Activated CD4-positive, alpha-beta memory T cell treated with anti-CD3 and anti-CD28 coated beads, Interleukin-2, amount 10 ng/mL, durations not matched to agents 7 days and 5 days (primary cell): Measurements from ENCODE around the gene CAMK1. TPM values are rescaled to one million over a fixed set of nuclear protein-coding genes. Genes with fewer than 3 reads are reported as not detected.

Experiments
- CTCF ChIA-PET: fragments of 350-600 bp; sonication (Branson Sonifier 250); formaldehyde crosslinking; loops from one replicate; lab custom pipeline; 2021; ENCODE audit warnings: antibody characterized with exemption, inconsistent platforms; lab: Charles Lee
- POLR2A ChIA-PET: fragments of 350-600 bp; sonication (Branson Sonifier 250); formaldehyde crosslinking; loops from one replicate; lab custom pipeline; 2021; ENCODE audit warnings: antibody characterized with exemption; lab: Charles Lee
- DNase-seq: peaks from one replicate; pipeline ENCODE4 v3.0.0-alpha.2; 2020
- H3K27ac Mint-ChIP-seq: one replicate; pipeline ENCODE4 v1.8.0; 2021; ENCODE audit warnings: mild to moderate bottlenecking, mixed read lengths
- H3K27me3 Mint-ChIP-seq: one replicate; pipeline ENCODE4 v1.8.0; 2021; ENCODE audit warnings: mixed read lengths
- H3K36me3 Mint-ChIP-seq: one replicate; pipeline ENCODE4 v1.8.0; 2021; ENCODE audit warnings: low read depth, mixed read lengths
- H3K4me1 Mint-ChIP-seq: one replicate; pipeline ENCODE4 v1.8.0; 2021; ENCODE audit warnings: mixed read lengths
- H3K4me3 Mint-ChIP-seq: one replicate; pipeline ENCODE4 v1.8.0; 2021; ENCODE audit warnings: mild to moderate bottlenecking, mixed read lengths
- H3K9me3 Mint-ChIP-seq: one replicate; pipeline ENCODE4 v1.8.0; 2021; ENCODE audit warnings: mixed read lengths
- total RNA-seq, 2 experiments: library from RNA; stranded (reverse); gene quantifications; one replicate each; pipeline ENCODE4 v1.2.3, GENCODE V29; 2021

CAMK1 gene
- 10 to 100 TPM; 18.5 to 20.2 TPM for total RNA-seq

DNA sequence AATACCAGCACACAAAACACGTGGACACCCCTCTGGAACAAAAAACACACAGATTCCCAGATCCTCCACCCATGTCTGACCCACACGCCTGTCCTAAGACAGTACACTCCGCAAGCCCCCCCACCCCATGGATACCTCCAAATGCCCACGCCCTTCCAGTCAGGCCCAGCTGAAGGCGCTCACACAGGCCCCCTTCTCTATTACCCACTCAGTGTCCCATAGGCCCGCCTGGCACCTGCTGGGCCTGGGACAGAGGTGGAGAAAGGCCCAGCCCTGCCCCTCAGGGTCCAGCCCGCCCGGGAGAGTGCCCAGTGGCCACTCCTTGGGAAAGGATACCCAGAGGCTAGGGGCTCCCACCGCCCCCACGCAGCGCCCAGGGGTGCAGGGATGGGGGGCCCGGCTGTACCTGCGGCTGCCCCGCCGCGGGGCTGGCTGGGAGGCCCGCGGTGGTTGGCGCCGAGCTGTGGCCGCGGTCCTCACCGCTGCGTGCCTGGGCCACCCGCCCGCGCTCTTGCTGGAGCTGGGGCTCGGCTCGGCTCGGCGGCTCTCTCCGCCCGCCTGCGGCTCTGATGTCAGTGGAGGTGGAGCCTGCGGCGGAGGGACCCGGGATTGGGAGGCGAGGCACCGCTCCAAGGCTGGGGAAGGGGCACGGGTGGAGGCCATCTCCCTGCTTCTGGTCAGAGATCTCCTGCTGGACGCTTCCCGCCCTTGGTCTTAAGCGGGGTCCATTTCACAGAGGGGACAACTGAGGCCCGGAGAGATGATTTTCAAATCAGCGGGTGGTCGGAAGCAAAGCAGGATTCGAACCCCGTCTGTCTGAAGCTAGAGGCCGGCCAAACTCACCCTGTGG lies at the start of gene CAMK1:
Gene CAMK1 (minus strand): TSS at position 522 of the 850 bp plus-strand sequence. CDS start 2,198 bp downstream, outside the sequence.
- Mint-ChIP-seq H3K27me3 (no peaks in the 10 kb centered on the region), H3K4me1 (peaks cover 40% of the 10 kb centered on the region), H3K27ac (peak within 1 kb of the TSS; percentile 54), H3K4me3 (peak within 1 kb of the TSS; percentile 71), H3K36me3 (peaks cover 6% of the 10 kb centered on the region), H3K9me3 (no peaks in the 10 kb centered on the region)
- DNase-seq: peak; percentile 77
- ChIA-PET CTCF (interaction anchor here (0.6 to 3.3 kb wide), 6 partner anchors 10 to 1412 kb away, joined by 3 to 10 read pairs (median 3); no protein-coding TSS in a partner anchor), POLR2A (interaction anchor here (0.7 to 5.2 kb wide), 11 partner anchors 9 to 163 kb away, joined by 3 to 25 read pairs (median 9); partner anchors contain the start of genes ARPC4, BRPF1, OGG1 and TADA3)

DNA sequence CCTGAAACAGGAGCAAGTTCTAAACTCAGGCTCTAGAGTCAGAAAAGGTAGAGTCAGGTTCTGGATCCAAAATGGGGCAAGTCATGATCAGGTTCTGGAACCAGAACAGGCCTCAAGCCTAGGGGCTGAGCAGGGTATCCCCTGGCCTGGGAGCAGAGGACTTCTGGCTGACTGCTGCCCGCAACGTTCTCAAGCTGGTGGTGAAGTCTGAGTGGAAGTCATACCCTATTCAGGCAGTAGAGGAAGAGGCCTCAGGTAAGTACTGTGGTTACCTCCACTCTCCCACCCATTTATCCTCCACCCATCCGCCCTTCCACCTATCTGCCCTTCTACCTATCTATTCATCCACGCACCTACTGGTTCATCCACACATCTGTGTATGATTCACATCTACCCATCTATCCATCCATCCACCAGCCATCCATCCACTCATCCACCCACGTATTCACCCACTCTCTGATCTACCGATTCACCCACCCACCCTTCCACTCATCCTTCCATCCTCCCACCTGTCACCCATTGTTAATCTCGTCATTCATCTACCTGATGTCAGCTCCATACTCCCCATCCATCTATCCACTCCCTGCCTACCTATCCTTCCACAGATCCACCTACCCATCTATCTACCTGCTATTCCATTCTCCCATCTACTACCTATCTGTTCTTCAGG lies 49.1 kb upstream of the CAMK1 start:
- Mint-ChIP-seq H3K9me3 (no peaks in the 10 kb centered on the region), H3K4me1 (no peaks in the 10 kb centered on the region), H3K27ac (no peak overlapping the region), H3K4me3 (no peak overlapping the region), H3K36me3 (peaks cover 9% of the 10 kb centered on the region), H3K27me3 (no peaks in the 10 kb centered on the region)
- ChIA-PET CTCF (no interaction called here), POLR2A (interaction anchor here (2.0 kb wide), 1 partner anchor 14 kb away, joined by 5 read pairs; no protein-coding TSS in a partner anchor)
- DNase-seq: no peak

- Mint-ChIP-seq H3K27me3 (no peaks in the 10 kb centered on the region), H3K4me1 (no peaks in the 10 kb centered on the region), H3K27ac (no peak overlapping the region), H3K36me3 (peaks cover 18% of the 10 kb centered on the region), H3K9me3 (no peaks in the 10 kb centered on the region), H3K4me3 (no peak overlapping the region)
- DNase-seq: no peak
- ChIA-PET POLR2A (interaction anchor here (0.9 to 2.0 kb wide), 3 partner anchors 9 to 25 kb away, joined by 3 to 5 read pairs (median 3); partner anchors contain the start of gene ARPC4), CTCF (no interaction called here)
These were observed 47.7 kb upstream of the CAMK1 start for GRCh38 chr3:9817436-9817835.

DNA sequence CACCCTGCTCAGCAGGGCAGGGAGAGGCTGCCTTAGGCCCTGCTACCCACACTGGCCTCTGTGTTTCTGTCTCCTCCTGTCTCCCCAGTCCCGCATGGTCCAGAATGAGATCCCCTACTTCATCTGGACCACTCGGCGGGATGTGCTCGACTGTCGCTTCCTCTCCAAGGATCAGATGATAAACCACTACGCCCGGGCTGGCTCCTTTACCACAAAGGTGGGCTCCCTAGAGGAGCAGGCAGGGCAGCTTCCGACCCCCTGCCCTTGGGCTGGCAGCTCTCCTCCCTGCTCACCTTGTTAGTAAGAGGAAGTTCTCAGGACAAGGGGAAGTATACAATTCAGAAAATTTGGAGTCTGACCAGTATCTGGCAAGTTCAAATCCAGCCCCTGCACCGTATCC lies 46.2 kb upstream of the CAMK1 start:
- H3K36me3 Mint-ChIP-seq: peaks cover 25% of the 10 kb centered on the region
- DNase-seq: no peak
- ChIA-PET POLR2A (interaction anchor here (1.6 kb wide), 1 partner anchor 10 kb away, joined by 4 read pairs; no protein-coding TSS in a partner anchor), CTCF (no interaction called here)
- no peak overlapping the region for H3K4me3 Mint-ChIP-seq
- no peaks in the 10 kb centered on the region for H3K9me3 Mint-ChIP-seq
- H3K4me1 Mint-ChIP-seq: peaks cover 8% of the 10 kb centered on the region
- H3K27ac Mint-ChIP-seq: no peak overlapping the region
- no peaks in the 10 kb centered on the region for H3K27me3 Mint-ChIP-seq

DNA sequence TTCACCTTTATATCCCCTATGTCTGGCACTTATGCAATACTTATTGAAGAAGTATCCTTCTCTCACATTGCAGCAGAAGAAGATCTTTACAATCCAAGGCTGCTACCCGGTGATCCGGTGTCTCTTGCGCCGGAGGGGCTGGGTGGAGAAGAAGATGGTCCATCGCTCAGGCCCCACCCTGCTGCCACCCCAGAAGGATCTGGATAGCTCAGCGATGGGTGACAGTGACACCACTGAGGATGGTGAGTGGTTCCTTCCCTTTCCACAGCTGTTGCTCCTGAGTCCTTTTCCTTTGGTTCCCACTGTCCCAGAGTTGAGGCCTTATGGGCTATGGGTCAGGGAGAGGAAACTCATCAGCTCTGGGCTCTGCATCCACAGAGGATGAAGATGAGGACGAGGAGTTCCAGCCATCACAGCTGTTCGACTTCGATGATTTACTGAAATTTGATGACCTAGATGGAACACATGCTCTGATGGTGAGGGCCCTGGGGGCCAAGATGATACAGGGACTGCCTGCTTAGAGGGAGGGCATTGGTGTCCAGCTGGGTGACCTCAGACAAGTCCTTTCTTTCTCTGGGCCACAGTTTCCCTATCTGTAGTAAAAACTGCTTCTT lies 43.2 kb upstream of the CAMK1 start:
- Mint-ChIP-seq H3K9me3 (no peaks in the 10 kb centered on the region), H3K27me3 (no peaks in the 10 kb centered on the region), H3K4me1 (peaks cover 34% of the 10 kb centered on the region), H3K4me3 (no peak overlapping the region), H3K36me3 (peaks cover 33% of the 10 kb centered on the region), H3K27ac (no peak overlapping the region)
- no peak for DNase-seq
- ChIA-PET CTCF (no interaction called here), POLR2A (interaction anchor here (1.1 to 1.8 kb wide), 7 partner anchors 9 to 174 kb away, joined by 3 to 4 read pairs (median 3); partner anchors contain the start of genes ARPC4, EMC3 and IL17RE)

DNA sequence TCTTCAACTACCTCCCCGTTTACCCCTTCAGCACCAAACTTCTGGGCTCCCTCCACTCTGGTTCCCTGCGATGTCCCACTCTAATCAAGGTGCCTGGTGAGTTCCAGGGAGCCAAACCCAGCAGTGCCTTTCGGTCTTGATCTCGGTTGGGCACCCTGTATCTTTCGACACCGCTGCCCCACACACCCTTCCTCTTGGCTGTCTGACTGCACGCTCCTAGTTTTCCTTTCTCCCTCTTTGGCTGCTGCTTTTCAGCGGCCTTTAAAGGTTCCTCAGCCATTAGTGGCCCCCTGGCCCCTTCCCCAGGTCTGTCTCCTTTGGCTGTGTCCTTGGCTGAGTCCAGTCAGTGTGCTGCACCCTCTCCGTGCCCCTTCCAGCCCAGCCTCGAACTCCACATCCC lies 41.1 kb upstream of the CAMK1 start:
- Mint-ChIP-seq H3K27ac (peak overlapping the region; percentile 4), H3K36me3 (peaks cover 49% of the 10 kb centered on the region), H3K4me3 (peak overlapping the region; percentile 86), H3K4me1 (peaks cover 51% of the 10 kb centered on the region), H3K9me3 (no peaks in the 10 kb centered on the region), H3K27me3 (no peaks in the 10 kb centered on the region)
- ChIA-PET CTCF (interaction anchor here (1.8 kb wide), 1 partner anchor 135 kb away, joined by 6 read pairs; no protein-coding TSS in a partner anchor), POLR2A (interaction anchor here (0.6 kb wide), 1 partner anchor 355 kb away, joined by 3 read pairs; no protein-coding TSS in a partner anchor)
- DNase-seq: no peak

- no peaks in the 10 kb centered on the region for H3K9me3 Mint-ChIP-seq
- peak overlapping the region; percentile 86 for H3K4me3 Mint-ChIP-seq
- peaks cover 54% of the 10 kb centered on the region for H3K36me3 Mint-ChIP-seq
- DNase-seq: no peak
- H3K4me1 Mint-ChIP-seq: peaks cover 51% of the 10 kb centered on the region
- POLR2A ChIA-PET: interaction anchor here (0.6 to 9.4 kb wide), 4 partner anchors 9 to 355 kb away, joined by 3 to 137 read pairs (median 8); partner anchors contain the start of genes ARPC4, OGG1 and TADA3
- CTCF ChIA-PET: interaction anchor here (1.8 to 2.9 kb wide), 2 partner anchors 17 to 136 kb away, joined by 6 to 20 read pairs; partner anchors contain the start of genes ARPC4 and TADA3
- no peaks in the 10 kb centered on the region for H3K27me3 Mint-ChIP-seq
- peak overlapping the region; percentile 4 for H3K27ac Mint-ChIP-seq
These were observed 40.7 kb upstream of the CAMK1 start for GRCh38 chr3:9810433-9810770.

DNA sequence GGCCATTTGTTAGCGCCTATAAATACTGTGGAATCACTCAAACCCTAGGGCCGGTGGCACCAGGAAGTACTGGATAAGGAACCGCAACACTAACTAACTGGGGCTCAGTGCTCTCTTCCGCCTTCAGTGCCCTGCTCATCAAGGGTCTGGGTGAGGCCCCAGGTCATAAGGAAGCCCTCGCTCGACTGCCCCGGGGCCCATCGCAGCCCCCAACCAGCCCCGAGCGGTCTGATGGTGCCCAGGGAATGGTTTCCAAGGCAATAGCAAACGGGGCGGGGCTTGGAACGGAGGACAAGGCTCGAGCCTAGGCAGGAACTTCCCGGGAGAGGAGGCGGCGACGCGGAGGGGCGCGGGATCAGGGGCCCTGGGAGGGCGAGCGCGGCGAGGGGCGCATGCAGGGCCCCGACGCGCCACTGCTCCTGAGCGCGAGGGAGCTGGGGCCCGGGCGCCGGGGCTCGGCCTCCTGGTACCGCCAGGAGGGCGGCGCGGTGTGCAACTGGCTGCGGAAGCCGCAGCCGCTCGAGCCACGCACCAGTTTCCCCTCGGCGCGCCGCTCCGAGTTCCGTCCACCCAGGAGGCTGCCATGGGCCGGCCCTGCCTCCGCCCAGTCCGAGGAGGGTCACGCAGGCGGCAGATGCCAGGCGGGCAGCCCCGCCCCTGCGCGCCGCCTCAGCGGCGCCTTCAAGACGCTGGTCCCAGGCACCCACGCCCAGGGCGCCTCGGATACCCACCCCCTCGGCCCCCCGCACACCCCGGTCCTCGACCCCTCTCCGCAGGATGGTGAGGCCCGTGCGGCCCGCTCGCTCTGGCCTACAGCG lies 40.1 kb upstream of the CAMK1 start, which contains the start of gene TTLL3:
Gene TTLL3 (plus strand): TSS at position 648 of the 818 bp plus-strand sequence. CDS start 400 bp downstream, outside the sequence.
- no peaks in the 10 kb centered on the region for H3K9me3 Mint-ChIP-seq
- ChIA-PET CTCF (interaction anchor here (1.3 to 2.9 kb wide), 4 partner anchors 17 to 136 kb away, joined by 3 to 20 read pairs (median 6); partner anchors contain the start of genes ARPC4, CRELD1 and TADA3), POLR2A (interaction anchor here (0.8 to 9.4 kb wide), 12 partner anchors 8 to 415 kb away, joined by 3 to 137 read pairs (median 4); partner anchors contain the start of genes ARPC4, BRPF1, CAMK1 and CRELD1)
- H3K36me3 Mint-ChIP-seq: peaks cover 60% of the 10 kb centered on the region
- peaks cover 51% of the 10 kb centered on the region for H3K4me1 Mint-ChIP-seq
- no peaks in the 10 kb centered on the region for H3K27me3 Mint-ChIP-seq
- peak within 1 kb of the TSS; percentile 93 for H3K27ac Mint-ChIP-seq
- DNase-seq: peak; percentile 54
- H3K4me3 Mint-ChIP-seq: peak within 1 kb of the TSS; percentile 86

- ChIA-PET CTCF (interaction anchor here (0.5 to 2.9 kb wide), 9 partner anchors 16 to 137 kb away, joined by 3 to 20 read pairs (median 4); partner anchors contain the start of genes ARPC4, CRELD1 and TADA3), POLR2A (interaction anchor here (0.6 to 9.4 kb wide), 16 partner anchors 8 to 444 kb away, joined by 3 to 137 read pairs (median 4); partner anchors contain the start of genes ARPC4, BRPF1, CAMK1 and CRELD1)
- no peaks in the 10 kb centered on the region for H3K27me3 Mint-ChIP-seq
- H3K9me3 Mint-ChIP-seq: no peaks in the 10 kb centered on the region
- peaks cover 66% of the 10 kb centered on the region for H3K36me3 Mint-ChIP-seq
- peak overlapping the region; percentile 86 for H3K4me3 Mint-ChIP-seq
- H3K27ac Mint-ChIP-seq: peak overlapping the region; percentile 93
- peaks cover 52% of the 10 kb centered on the region for H3K4me1 Mint-ChIP-seq
- no peak for DNase-seq
These were observed 39.5 kb upstream of the CAMK1 start for GRCh38 chr3:9809239-9809614.

DNA sequence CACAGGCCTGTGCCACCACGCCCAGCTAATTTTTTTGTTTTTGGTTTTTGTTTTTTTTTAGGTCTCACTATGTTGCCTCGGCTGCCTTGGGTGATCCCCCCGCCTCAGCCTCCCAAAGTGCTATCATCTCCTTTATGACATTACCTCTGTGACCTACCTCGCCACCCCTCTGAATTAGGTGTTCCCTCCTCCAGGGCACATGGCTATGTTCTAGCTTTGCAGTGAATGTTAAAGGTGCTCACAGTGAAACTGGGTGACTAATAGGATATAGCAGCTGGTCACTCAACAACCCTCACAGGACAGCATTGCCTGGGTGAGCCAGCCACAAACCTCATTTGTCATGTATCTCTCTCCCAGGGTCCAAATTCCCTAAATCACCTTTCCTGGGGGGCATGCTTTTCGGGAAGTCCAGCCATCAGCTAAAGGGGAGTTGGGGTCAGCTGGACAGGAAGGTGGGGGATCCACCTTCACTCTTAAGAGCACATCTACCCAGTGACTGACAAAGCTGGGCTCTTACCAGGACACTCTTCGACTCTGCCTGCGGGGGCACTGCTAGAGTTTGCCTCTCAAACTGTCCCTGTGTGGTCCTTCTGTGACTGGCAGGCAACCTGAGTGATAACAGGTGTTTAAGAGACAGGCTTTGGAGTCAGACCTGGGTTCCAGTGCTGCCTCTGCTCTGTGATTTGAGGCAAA lies 38.7 kb upstream of the CAMK1 start:
- Mint-ChIP-seq H3K27me3 (no peaks in the 10 kb centered on the region), H3K36me3 (peaks cover 71% of the 10 kb centered on the region), H3K27ac (peak overlapping the region; percentile 93), H3K9me3 (no peaks in the 10 kb centered on the region), H3K4me1 (peaks cover 54% of the 10 kb centered on the region), H3K4me3 (peak overlapping the region; percentile 86)
- ChIA-PET CTCF (interaction anchor here (0.5 to 2.9 kb wide), 13 partner anchors 12 to 351 kb away, joined by 3 to 20 read pairs (median 4); partner anchors contain the start of genes ARPC4, CRELD1 and TADA3), POLR2A (interaction anchor here (0.6 to 9.4 kb wide), 16 partner anchors 9 to 444 kb away, joined by 3 to 137 read pairs (median 4); partner anchors contain the start of genes ARPC4, BRPF1, CAMK1 and CRELD1)
- DNase-seq: peak; percentile 59
